Nephron progenitor cell (in vitro differentiated cells): ENCODE data around the gene CCDC24.

Experiments
- DNase-seq: peaks from one replicate; pipeline ENCODE4 v3.0.0; 2021
- H3K27ac Mint-ChIP-seq: 2 replicates; pipeline ENCODE4 v1.8.0; 2021; ENCODE audit warnings: mild to moderate bottlenecking, moderate library complexity, mixed read lengths
- H3K27me3 Mint-ChIP-seq: 2 replicates; pipeline ENCODE4 v1.8.0; 2021; ENCODE audit warnings: mild to moderate bottlenecking, low read depth, mixed read lengths; ENCODE audit not compliant: poor library complexity
- H3K36me3 Mint-ChIP-seq: 2 replicates; pipeline ENCODE4 v1.8.0; 2021; ENCODE audit warnings: low read depth, mixed read lengths
- H3K4me1 Mint-ChIP-seq: 2 replicates; pipeline ENCODE4 v1.8.0; 2021; ENCODE audit warnings: mixed read lengths
- H3K4me3 Mint-ChIP-seq: 2 replicates; pipeline ENCODE4 v1.8.0; 2021; ENCODE audit warnings: mild to moderate bottlenecking, moderate library complexity, mixed read lengths
- H3K9me3 Mint-ChIP-seq: 2 replicates; pipeline ENCODE4 v1.8.0; 2021; ENCODE audit warnings: mild to moderate bottlenecking, moderate library complexity, mixed read lengths
- CTCF ChIP-seq: fragments of 200-600 bp; sonication (generic); IDR thresholded peaks from 2 replicates; pipeline ENCODE4 v1.5.0; 2021; ENCODE audit warnings: antibody characterized with exemption

The CCDC24 gene

GRCh38 chr1:43998000-43998378 lies 6.6 kb downstream of the CCDC24 start:
- peaks cover 11% of the 10 kb centered on the region for H3K36me3 Mint-ChIP-seq
- DNase-seq, result no peak
- no peaks in the 10 kb centered on the region for H3K9me3 Mint-ChIP-seq
- H3K27ac Mint-ChIP-seq, result no peak overlapping the region
- TF ChIP-seq CTCF, result no peak
- no peak overlapping the region for H3K4me3 Mint-ChIP-seq
- peaks cover 34% of the 10 kb centered on the region for H3K4me1 Mint-ChIP-seq
- peaks cover 3% of the 10 kb centered on the region for H3K27me3 Mint-ChIP-seq

GRCh38 chr1:43999455-43999854 lies 8.1 kb downstream of the CCDC24 start:
- Mint-ChIP-seq H3K9me3 (no peaks in the 10 kb centered on the region), H3K27ac (no peak overlapping the region)

GRCh38 chr1:44000122-44000665 lies 8.8 kb downstream of the CCDC24 start:
- Mint-ChIP-seq H3K36me3 (peaks cover 11% of the 10 kb centered on the region), H3K4me3 (no peak overlapping the region), H3K27me3 (no peaks in the 10 kb centered on the region), H3K27ac (peak overlapping the region; percentile 51), H3K4me1 (peaks cover 30% of the 10 kb centered on the region), H3K9me3 (no peaks in the 10 kb centered on the region)
- no peak for TF ChIP-seq CTCF
- no peak for DNase-seq

More at GRCh38 chr1:43999455-43999854, 8.1 kb downstream of the CCDC24 start:
- Mint-ChIP-seq H3K27me3 (no peaks in the 10 kb centered on the region), H3K4me3 (no peak overlapping the region), H3K4me1 (peaks cover 29% of the 10 kb centered on the region), H3K36me3 (peaks cover 11% of the 10 kb centered on the region)
- TF ChIP-seq CTCF, result no peak
- DNase-seq, result no peak

DNA sequence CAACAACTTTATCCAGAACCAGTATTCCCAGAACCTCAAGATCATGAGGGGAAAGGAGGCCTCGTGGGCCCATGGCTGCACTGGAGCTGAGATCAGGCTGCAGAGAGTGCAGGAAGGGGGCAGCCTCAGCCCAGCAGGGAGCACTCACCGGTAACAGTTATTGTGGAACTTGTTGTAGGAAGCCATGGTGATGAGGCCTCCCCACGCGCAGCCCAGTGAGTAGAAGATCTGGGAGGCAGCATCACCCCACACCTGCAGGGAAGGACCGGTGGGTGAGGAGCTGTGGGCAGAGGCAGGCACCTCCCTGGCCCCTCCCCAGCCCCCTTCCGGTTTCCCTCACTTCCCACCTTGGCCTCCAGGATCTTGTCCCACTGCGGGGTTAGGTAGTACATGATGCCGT lies 10.8 kb downstream of the CCDC24 start:
- Mint-ChIP-seq H3K27ac (no peak overlapping the region), H3K4me1 (peaks cover 18% of the 10 kb centered on the region), H3K27me3 (no peaks in the 10 kb centered on the region), H3K4me3 (no peak overlapping the region), H3K9me3 (no peaks in the 10 kb centered on the region), H3K36me3 (peaks cover 18% of the 10 kb centered on the region)
- no peak for DNase-seq
- no peak for TF ChIP-seq CTCF

- no peaks in the 10 kb centered on the region for H3K9me3 Mint-ChIP-seq
- H3K27ac Mint-ChIP-seq, result no peak overlapping the region
- TF ChIP-seq CTCF, result peak; percentile 31
- no peaks in the 10 kb centered on the region for H3K27me3 Mint-ChIP-seq
- H3K4me3 Mint-ChIP-seq, result no peak overlapping the region
- peaks cover 18% of the 10 kb centered on the region for H3K36me3 Mint-ChIP-seq
- DNase-seq, result no peak
- H3K4me1 Mint-ChIP-seq, result peaks cover 15% of the 10 kb centered on the region
Observed at GRCh38 chr1:44002606-44003157, 11.3 kb downstream of the CCDC24 start.

DNA sequence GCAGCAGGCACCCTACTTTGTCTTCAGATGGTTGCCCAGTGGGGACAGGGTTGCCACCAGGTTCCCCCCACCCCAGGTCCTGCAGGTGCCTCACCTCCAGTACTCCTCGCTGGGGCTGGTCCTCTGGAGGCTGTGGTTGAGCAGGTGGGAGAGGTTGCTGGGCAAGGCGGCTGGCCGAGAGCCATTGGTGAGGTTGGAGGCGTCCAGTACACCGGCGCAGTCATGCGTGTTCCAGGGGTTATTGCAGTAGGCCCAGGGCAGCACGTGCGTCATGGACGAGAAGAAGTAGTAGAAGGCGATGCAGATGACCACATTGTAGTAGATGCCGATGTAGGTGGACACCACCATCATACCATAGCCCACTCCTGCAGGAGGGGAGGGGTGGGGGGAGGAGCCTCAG lies 16.9 kb downstream of the CCDC24 start:
- H3K36me3 Mint-ChIP-seq, result peaks cover 18% of the 10 kb centered on the region
- no peak for TF ChIP-seq CTCF
- H3K4me1 Mint-ChIP-seq, result peaks cover 14% of the 10 kb centered on the region
- H3K27ac Mint-ChIP-seq, result peak overlapping the region; percentile 41
- no peaks in the 10 kb centered on the region for H3K9me3 Mint-ChIP-seq
- H3K27me3 Mint-ChIP-seq, result no peaks in the 10 kb centered on the region
- no peak for DNase-seq
- no peak overlapping the region for H3K4me3 Mint-ChIP-seq
